Measurements from ENCODE around the gene NMT1.

GRCh38 chr17:45088741-45089140 lies 27.6 kb downstream of the NMT1 start:
- TF ChIP-seq, protein P1, sequence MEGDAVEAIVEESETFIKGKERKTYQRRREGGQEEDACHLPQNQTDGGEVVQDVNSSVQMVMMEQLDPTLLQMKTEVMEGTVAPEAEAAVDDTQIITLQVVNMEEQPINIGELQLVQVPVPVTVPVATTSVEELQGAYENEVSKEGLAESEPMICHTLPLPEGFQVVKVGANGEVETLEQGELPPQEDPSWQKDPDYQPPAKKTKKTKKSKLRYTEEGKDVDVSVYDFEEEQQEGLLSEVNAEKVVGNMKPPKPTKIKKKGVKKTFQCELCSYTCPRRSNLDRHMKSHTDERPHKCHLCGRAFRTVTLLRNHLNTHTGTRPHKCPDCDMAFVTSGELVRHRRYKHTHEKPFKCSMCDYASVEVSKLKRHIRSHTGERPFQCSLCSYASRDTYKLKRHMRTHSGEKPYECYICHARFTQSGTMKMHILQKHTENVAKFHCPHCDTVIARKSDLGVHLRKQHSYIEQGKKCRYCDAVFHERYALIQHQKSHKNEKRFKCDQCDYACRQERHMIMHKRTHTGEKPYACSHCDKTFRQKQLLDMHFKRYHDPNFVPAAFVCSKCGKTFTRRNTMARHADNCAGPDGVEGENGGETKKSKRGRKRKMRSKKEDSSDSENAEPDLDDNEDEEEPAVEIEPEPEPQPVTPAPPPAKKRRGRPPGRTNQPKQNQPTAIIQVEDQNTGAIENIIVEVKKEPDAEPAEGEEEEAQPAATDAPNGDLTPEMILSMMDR (IDR thresholded peaks at IDR 0.05; ENCODE audit: poor library complexity), result no peak
- no peak for TF ChIP-seq EZH2 (IDR thresholded peaks at IDR 0.05; ENCODE audit: borderline replicate concordance)
